HepG2 (cell line): ENCODE data around the gene ERBB3. TPM values are rescaled to one million over a fixed set of nuclear protein-coding genes. Genes with fewer than 3 reads are reported as not detected.

Experiments used
- CBX5 ChIP-seq: sonication (generic); formaldehyde crosslinking; IDR thresholded peaks from 2 replicates; pipeline ENCODE4 v1.4.0; 2020; ENCODE audit warnings: missing genetic modification reagents, borderline replicate concordance
- MAFF ChIP-seq: IDR thresholded peaks from 2 replicates; pipeline ENCODE4 v1.6.1; 2011; ENCODE audit warnings: low read depth, low read length, improper control_type of control experiment
- MEIS1 ChIP-seq: sonication (generic); formaldehyde crosslinking; IDR thresholded peaks from 2 replicates; pipeline ENCODE4 v1.9.0; 2021; ENCODE audit warnings: mild to moderate bottlenecking, missing genetic modification reagents, moderate library complexity, borderline replicate concordance
- MEIS2 ChIP-seq: sonication (generic); formaldehyde crosslinking; IDR thresholded peaks from 2 replicates; pipeline ENCODE4 v1.9.0; 2021; ENCODE audit warnings: mild to moderate bottlenecking, missing genetic modification reagents
- NFE2 ChIP-seq: sonication (generic); formaldehyde crosslinking; IDR thresholded peaks from 2 replicates; pipeline ENCODE4 v1.4.0; 2020; ENCODE audit warnings: missing genetic modification reagents
- NR2F6 ChIP-seq, 2 experiments: IDR thresholded peaks; 2 replicates each; pipeline ENCODE4 v1.6.1; 2016; ENCODE audit warnings: antibody characterized with exemption in 1 of 2, mild to moderate bottlenecking in 1 of 2
- PHB2 ChIP-seq: fragments of 450-650 bp; IDR thresholded peaks from 2 replicates; pipeline ENCODE4 v1.6.1; 2018; ENCODE audit not compliant: partially characterized antibody
- SETDB1 ChIP-seq: sonication (generic); formaldehyde crosslinking; IDR thresholded peaks from 2 replicates; pipeline ENCODE4 v1.5.1; 2020; ENCODE audit warnings: missing genetic modification reagents, mild to moderate bottlenecking, borderline replicate concordance
- SIX1 ChIP-seq: sonication (generic); formaldehyde crosslinking; IDR thresholded peaks from 2 replicates; pipeline ENCODE4 v1.4.0; 2020; ENCODE audit warnings: missing genetic modification reagents, borderline replicate concordance
- ZNF3 ChIP-seq: IDR thresholded peaks from 2 replicates; pipeline ENCODE4 v1.7.0; 2017; ENCODE audit warnings: inconsistent platforms
- ZNF326 ChIP-seq: sonication (generic); formaldehyde crosslinking; IDR thresholded peaks from 2 replicates; pipeline ENCODE4 v1.4.0; 2020; ENCODE audit warnings: missing genetic modification reagents, borderline replicate concordance
- ZNF530 ChIP-seq: sonication (generic); formaldehyde crosslinking; IDR thresholded peaks from 2 replicates; pipeline ENCODE4 v1.5.0; 2020; ENCODE audit warnings: low read depth, mild to moderate bottlenecking, missing genetic modification reagents
- ZNF775 ChIP-seq: sonication (generic); formaldehyde crosslinking; IDR thresholded peaks from 2 replicates; pipeline ENCODE4 v1.4.0; 2020; ENCODE audit warnings: missing genetic modification reagents, mild to moderate bottlenecking, moderate library complexity, borderline replicate concordance
- polyA plus RNA-seq, 8 experiments: library from polyadenylated mRNA; depleted of rRNA in 3 of 8; stranded (reverse) in 7 of 8; unstranded in 1 of 8; fragments of >200 nt; fragmentation: Illumina TruSeq in 4 of 8; extraction: Trizol in 4 of 8; gene quantifications; 2 replicates each; pipeline versions ENCODE4 v1.2.1 to v1.2.3, GENCODE V29; 2011 to 2016; ENCODE audit warnings: low read depth in 4 of 8, missing spikeins in 1 of 8, mixed read lengths in 1 of 8; ENCODE audit not compliant: insufficient read depth in 1 of 8
- total RNA-seq, 5 experiments: library from RNA; depleted of rRNA; stranded (reverse); fragments of >200 nt; fragmentation: Illumina TruSeq; extraction: Trizol; gene quantifications; 2 replicates each; pipeline ENCODE4 v1.2.3, GENCODE V29; 2016; ENCODE audit warnings: low read depth in 1 of 5
- TF ChIP-seq, protein P1 (sequence below): sonication (generic); formaldehyde crosslinking; conservative IDR thresholded peaks from 2 replicates; pipeline ENCODE4 v1.8.0; 2022; ENCODE audit warnings: missing genetic modification reagents
- TF ChIP-seq, protein P2 (sequence below): fragments of 450-650 bp; IDR thresholded peaks from 2 replicates; pipeline ENCODE4 v1.6.1; 2017; ENCODE audit warnings: mild to moderate bottlenecking
- TF ChIP-seq, protein P3 (sequence below): sonication (generic); formaldehyde crosslinking; IDR thresholded peaks from 2 replicates; pipeline ENCODE4 v1.5.0; 2020; ENCODE audit warnings: mild to moderate bottlenecking, missing genetic modification reagents
- TF ChIP-seq, protein P4 (sequence below): sonication (generic); formaldehyde crosslinking; IDR thresholded peaks from 2 replicates; pipeline ENCODE4 v1.4.0; 2020; ENCODE audit warnings: mild to moderate bottlenecking, missing genetic modification reagents

Gene ERBB3
- total and polyA plus RNA-seq, 2 of the 13 experiments (the other 11 are each of a cell fraction or from before 2014, with no cell fraction given): 93.6 to 358 TPM

DNA sequence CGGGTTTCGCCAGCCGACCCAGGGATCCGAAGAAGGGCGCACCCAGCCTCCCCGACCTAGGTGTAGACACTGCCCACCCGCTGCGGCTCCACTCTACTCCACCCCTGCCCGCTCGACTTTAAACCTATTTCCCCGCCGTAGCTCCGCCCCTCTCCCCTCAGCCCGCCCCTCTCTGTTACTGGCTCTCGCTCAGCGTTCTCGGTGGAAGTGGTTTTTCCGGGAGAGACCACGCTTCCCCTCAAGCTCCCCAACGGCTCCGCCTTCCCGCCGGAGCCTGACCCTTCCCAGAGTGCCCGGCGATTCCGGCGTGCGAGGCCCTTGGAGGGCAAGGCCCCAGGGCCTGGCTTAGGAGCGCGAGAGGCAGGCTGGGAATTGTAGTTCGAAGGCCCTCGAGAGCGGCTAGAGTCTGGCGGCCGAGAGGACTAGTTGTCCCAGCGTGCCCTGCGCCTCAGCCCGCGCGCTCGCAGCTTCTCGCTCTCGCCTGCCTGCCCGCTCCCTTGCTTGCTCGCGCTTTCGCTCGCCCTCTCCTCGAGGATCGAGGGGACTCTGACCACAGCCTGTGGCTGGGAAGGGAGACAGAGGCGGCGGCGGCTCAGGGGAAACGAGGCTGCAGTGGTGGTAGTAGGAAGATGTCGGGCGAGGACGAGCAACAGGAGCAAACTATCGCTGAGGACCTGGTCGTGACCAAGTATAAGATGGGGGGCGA, 24.3 kb downstream of the ERBB3 start, which contains the start of gene PA2G4 (continued):
- TF ChIP-seq, protein P1, sequence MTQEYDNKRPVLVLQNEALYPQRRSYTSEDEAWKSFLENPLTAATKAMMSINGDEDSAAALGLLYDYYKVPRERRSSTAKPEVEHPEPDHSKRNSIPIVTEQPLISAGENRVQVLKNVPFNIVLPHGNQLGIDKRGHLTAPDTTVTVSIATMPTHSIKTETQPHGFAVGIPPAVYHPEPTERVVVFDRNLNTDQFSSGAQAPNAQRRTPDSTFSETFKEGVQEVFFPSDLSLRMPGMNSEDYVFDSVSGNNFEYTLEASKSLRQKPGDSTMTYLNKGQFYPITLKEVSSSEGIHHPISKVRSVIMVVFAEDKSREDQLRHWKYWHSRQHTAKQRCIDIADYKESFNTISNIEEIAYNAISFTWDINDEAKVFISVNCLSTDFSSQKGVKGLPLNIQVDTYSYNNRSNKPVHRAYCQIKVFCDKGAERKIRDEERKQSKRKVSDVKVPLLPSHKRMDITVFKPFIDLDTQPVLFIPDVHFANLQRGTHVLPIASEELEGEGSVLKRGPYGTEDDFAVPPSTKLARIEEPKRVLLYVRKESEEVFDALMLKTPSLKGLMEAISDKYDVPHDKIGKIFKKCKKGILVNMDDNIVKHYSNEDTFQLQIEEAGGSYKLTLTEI (CRISPR knock-in tag): peak; percentile 12; the same call in 1 of the 2 replicates
- TF ChIP-seq NFE2: no peak
- TF ChIP-seq SETDB1 (CRISPR knock-in tag): no peak
- peak; percentile 68; the same call in 1 of the 2 replicates for TF ChIP-seq MEIS1 (CRISPR knock-in tag)
- no peak; the same call in 1 of the 2 replicates for TF ChIP-seq ZNF326 (CRISPR knock-in tag)
- no peak for TF ChIP-seq CBX5 (CRISPR knock-in tag)
- no peak for TF ChIP-seq ZNF3 (CRISPR knock-in tag)
- peak; percentile 55; the same call in 1 of the 2 replicates for TF ChIP-seq MEIS2
- TF ChIP-seq, protein P2, sequence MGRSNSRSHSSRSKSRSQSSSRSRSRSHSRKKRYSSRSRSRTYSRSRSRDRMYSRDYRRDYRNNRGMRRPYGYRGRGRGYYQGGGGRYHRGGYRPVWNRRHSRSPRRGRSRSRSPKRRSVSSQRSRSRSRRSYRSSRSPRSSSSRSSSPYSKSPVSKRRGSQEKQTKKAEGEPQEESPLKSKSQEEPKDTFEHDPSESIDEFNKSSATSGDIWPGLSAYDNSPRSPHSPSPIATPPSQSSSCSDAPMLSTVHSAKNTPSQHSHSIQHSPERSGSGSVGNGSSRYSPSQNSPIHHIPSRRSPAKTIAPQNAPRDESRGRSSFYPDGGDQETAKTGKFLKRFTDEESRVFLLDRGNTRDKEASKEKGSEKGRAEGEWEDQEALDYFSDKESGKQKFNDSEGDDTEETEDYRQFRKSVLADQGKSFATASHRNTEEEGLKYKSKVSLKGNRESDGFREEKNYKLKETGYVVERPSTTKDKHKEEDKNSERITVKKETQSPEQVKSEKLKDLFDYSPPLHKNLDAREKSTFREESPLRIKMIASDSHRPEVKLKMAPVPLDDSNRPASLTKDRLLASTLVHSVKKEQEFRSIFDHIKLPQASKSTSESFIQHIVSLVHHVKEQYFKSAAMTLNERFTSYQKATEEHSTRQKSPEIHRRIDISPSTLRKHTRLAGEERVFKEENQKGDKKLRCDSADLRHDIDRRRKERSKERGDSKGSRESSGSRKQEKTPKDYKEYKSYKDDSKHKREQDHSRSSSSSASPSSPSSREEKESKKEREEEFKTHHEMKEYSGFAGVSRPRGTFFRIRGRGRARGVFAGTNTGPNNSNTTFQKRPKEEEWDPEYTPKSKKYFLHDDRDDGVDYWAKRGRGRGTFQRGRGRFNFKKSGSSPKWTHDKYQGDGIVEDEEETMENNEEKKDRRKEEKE: no peak
- TF ChIP-seq ZNF775 (CRISPR knock-in tag): no peak
- no peak; the same call in 1 of the 2 replicates for TF ChIP-seq ZNF530 (CRISPR knock-in tag)
- TF ChIP-seq NR2F6 (IDR thresholded peaks at IDR 0.05): 0 out of 2 replicates have a peak, but pooled peaks have one; percentile 27
- TF ChIP-seq NR2F6 (CRISPR knock-in tag; IDR thresholded peaks at IDR 0.05): peak; percentile 74
- no peak for TF ChIP-seq SIX1
- TF ChIP-seq, protein P3, sequence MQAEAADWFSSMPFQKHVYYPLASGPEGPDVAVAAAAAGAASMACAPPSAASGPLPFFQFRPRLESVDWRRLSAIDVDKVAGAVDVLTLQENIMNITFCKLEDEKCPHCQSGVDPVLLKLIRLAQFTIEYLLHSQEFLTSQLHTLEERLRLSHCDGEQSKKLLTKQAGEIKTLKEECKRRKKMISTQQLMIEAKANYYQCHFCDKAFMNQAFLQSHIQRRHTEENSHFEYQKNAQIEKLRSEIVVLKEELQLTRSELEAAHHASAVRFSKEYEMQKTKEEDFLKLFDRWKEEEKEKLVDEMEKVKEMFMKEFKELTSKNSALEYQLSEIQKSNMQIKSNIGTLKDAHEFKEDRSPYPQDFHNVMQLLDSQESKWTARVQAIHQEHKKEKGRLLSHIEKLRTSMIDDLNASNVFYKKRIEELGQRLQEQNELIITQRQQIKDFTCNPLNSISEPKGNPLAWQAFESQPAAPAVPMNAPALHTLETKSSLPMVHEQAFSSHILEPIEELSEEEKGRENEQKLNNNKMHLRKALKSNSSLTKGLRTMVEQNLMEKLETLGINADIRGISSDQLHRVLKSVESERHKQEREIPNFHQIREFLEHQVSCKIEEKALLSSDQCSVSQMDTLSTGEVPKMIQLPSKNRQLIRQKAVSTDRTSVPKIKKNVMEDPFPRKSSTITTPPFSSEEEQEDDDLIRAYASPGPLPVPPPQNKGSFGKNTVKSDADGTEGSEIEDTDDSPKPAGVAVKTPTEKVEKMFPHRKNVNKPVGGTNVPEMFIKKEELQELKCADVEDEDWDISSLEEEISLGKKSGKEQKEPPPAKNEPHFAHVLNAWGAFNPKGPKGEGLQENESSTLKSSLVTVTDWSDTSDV (CRISPR knock-in tag): peak; percentile 88; the same call in 1 of the 2 replicates
- TF ChIP-seq PHB2: no peak
- TF ChIP-seq MAFF: no peak
- TF ChIP-seq, protein P4, sequence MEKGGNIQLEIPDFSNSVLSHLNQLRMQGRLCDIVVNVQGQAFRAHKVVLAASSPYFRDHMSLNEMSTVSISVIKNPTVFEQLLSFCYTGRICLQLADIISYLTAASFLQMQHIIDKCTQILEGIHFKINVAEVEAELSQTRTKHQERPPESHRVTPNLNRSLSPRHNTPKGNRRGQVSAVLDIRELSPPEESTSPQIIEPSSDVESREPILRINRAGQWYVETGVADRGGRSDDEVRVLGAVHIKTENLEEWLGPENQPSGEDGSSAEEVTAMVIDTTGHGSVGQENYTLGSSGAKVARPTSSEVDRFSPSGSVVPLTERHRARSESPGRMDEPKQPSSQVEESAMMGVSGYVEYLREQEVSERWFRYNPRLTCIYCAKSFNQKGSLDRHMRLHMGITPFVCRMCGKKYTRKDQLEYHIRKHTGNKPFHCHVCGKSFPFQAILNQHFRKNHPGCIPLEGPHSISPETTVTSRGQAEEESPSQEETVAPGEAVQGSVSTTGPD: no peak
